Measurements from ENCODE around the gene SRD5A1.

GRCh38 chr5:6715271-6715670 lies 82.0 kb downstream of the SRD5A1 start:
- TF ChIP-seq POLR2A (IDR thresholded peaks at IDR 0.05; ENCODE audit: low read depth, low read length): no peak
- TF ChIP-seq POLR2AphosphoS5 (IDR thresholded peaks at IDR 0.05; ENCODE audit: low read depth, low read length): no peak
- TF ChIP-seq TAF1 (IDR thresholded peaks at IDR 0.05; ENCODE audit: low read depth, low read length): no peak

Data from GM12891 (cell line).